ENCODE data around the gene AFG1L. TPM values are rescaled to one million over a fixed set of nuclear protein-coding genes. Genes with fewer than 3 reads are reported as not detected.

AFG1L gene
- total and polyA plus RNA-seq, 2 experiments from 2014 or later: 4.1 to 8.7 TPM

DNA sequence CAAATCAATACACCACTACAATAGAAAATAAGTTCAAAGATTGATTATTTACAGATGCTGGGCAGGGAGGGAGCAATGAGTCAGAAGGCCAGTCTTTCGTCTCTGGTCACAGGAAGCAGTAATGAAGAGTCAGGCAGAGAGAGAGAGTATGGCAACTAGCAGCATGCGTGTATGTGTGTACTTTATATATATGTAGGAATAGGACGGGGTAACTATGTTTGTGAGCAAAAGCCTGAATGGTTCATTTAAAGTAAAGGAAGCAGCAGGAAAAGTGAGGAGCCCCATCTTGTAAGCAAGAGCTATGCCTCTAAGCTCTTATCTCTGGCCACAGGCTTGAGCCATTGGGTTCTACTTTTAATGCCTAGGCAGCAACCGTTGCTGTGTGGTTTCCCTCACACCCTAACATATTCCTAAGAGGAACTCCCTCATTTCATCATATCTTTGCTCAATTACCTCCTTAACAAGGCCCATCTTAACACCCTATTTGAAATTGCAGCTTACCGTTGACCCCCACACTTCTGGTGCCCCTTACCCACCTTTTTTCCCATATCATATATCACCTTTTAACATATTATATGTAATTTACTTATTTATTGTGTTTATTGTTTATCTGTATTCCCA lies 66.6 kb downstream of the AFG1L start (continued):
- TF ChIP-seq, protein P1, sequence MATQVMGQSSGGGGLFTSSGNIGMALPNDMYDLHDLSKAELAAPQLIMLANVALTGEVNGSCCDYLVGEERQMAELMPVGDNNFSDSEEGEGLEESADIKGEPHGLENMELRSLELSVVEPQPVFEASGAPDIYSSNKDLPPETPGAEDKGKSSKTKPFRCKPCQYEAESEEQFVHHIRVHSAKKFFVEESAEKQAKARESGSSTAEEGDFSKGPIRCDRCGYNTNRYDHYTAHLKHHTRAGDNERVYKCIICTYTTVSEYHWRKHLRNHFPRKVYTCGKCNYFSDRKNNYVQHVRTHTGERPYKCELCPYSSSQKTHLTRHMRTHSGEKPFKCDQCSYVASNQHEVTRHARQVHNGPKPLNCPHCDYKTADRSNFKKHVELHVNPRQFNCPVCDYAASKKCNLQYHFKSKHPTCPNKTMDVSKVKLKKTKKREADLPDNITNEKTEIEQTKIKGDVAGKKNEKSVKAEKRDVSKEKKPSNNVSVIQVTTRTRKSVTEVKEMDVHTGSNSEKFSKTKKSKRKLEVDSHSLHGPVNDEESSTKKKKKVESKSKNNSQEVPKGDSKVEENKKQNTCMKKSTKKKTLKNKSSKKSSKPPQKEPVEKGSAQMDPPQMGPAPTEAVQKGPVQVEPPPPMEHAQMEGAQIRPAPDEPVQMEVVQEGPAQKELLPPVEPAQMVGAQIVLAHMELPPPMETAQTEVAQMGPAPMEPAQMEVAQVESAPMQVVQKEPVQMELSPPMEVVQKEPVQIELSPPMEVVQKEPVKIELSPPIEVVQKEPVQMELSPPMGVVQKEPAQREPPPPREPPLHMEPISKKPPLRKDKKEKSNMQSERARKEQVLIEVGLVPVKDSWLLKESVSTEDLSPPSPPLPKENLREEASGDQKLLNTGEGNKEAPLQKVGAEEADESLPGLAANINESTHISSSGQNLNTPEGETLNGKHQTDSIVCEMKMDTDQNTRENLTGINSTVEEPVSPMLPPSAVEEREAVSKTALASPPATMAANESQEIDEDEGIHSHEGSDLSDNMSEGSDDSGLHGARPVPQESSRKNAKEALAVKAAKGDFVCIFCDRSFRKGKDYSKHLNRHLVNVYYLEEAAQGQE (IDR thresholded peaks at IDR 0.05; ENCODE audit: unreplicated experiment): no peak
- TF ChIP-seq, protein P2, sequence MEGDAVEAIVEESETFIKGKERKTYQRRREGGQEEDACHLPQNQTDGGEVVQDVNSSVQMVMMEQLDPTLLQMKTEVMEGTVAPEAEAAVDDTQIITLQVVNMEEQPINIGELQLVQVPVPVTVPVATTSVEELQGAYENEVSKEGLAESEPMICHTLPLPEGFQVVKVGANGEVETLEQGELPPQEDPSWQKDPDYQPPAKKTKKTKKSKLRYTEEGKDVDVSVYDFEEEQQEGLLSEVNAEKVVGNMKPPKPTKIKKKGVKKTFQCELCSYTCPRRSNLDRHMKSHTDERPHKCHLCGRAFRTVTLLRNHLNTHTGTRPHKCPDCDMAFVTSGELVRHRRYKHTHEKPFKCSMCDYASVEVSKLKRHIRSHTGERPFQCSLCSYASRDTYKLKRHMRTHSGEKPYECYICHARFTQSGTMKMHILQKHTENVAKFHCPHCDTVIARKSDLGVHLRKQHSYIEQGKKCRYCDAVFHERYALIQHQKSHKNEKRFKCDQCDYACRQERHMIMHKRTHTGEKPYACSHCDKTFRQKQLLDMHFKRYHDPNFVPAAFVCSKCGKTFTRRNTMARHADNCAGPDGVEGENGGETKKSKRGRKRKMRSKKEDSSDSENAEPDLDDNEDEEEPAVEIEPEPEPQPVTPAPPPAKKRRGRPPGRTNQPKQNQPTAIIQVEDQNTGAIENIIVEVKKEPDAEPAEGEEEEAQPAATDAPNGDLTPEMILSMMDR (conservative IDR thresholded peaks at IDR 0.05; ENCODE audit: low read depth in 2 of 2): no peak

DNA sequence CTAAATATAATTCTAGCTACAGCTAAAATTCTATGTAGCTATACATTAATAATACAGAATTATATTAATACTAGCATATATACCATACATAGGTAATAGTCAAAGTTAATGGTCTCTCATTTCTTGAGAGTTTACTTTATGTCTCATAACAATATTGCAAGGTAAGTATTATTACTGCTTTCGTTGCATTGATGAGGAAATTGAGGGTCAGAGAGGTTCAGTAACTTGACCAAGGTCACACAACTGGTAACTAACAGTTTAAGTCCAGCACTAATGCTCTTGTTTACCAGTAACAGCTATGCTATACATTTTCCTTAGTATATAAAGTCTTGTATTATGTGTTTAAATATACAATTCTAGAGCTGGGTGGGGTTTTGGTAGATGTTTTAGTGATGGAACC lies 67.6 kb downstream of the AFG1L start:
- Mint-ChIP-seq H3K27me3 (ENCODE audit: insufficient read depth, low read depth, poor library complexity) (no peaks in the 10 kb centered on the region), H3K27ac (no peak overlapping the region), H3K4me1 (peaks cover 10% of the 10 kb centered on the region; the same call in 2 of the 3 replicates), H3K9me3 (no peaks in the 10 kb centered on the region), H3K36me3 (ENCODE audit: low read depth) (no peaks in the 10 kb centered on the region), H3K4me3 (no peak overlapping the region)
- Histone ChIP-seq H4K20me1 (replicated peaks; ENCODE audit: insufficient read depth) (no peaks in the 10 kb centered on the region), H3K4me1 (ENCODE audit: insufficient read depth) (0 out of 2 replicates have a peak, but pooled peaks cover 4% of the 10 kb centered on the region), H3K9me2 (ENCODE audit: insufficient read depth) (no peaks in the 10 kb centered on the region), H3K36me3 (ENCODE audit: insufficient read depth) (no peaks in the 10 kb centered on the region), H3F3A (replicated peaks; ENCODE audit: low read depth) (no peaks in the 10 kb centered on the region), H3K4me2 (no peak overlapping the region), H3K79me2 (replicated peaks; ENCODE audit: insufficient read depth) (no peaks in the 10 kb centered on the region), H3K27me3 (ENCODE audit: insufficient read depth) (no peaks in the 10 kb centered on the region), H3K4me3 (no peak overlapping the region), H2AFZ (no peak overlapping the region), H3K27ac (ENCODE audit: low read depth) (no peak overlapping the region)
- ATAC-seq (no peak), DNase-seq (ENCODE audit: low spot score) (no peak)
- TF ChIP-seq POLR2AphosphoS5 (IDR thresholded peaks at IDR 0.05; ENCODE audit: low read depth) (no peak), EZH2phosphoT487 (IDR thresholded peaks at IDR 0.05; ENCODE audit: unreplicated experiment) (no peak), EZH2 (IDR thresholded peaks at IDR 0.05; ENCODE audit: low read depth, unreplicated experiment) (no peak), CREB1 (CRISPR knock-in tag; IDR thresholded peaks at IDR 0.05; ENCODE audit: low read depth) (no peak), ZNF331 (CRISPR knock-in tag; IDR thresholded peaks at IDR 0.05; ENCODE audit: low read depth) (no peak)
- TF ChIP-seq, protein P3, sequence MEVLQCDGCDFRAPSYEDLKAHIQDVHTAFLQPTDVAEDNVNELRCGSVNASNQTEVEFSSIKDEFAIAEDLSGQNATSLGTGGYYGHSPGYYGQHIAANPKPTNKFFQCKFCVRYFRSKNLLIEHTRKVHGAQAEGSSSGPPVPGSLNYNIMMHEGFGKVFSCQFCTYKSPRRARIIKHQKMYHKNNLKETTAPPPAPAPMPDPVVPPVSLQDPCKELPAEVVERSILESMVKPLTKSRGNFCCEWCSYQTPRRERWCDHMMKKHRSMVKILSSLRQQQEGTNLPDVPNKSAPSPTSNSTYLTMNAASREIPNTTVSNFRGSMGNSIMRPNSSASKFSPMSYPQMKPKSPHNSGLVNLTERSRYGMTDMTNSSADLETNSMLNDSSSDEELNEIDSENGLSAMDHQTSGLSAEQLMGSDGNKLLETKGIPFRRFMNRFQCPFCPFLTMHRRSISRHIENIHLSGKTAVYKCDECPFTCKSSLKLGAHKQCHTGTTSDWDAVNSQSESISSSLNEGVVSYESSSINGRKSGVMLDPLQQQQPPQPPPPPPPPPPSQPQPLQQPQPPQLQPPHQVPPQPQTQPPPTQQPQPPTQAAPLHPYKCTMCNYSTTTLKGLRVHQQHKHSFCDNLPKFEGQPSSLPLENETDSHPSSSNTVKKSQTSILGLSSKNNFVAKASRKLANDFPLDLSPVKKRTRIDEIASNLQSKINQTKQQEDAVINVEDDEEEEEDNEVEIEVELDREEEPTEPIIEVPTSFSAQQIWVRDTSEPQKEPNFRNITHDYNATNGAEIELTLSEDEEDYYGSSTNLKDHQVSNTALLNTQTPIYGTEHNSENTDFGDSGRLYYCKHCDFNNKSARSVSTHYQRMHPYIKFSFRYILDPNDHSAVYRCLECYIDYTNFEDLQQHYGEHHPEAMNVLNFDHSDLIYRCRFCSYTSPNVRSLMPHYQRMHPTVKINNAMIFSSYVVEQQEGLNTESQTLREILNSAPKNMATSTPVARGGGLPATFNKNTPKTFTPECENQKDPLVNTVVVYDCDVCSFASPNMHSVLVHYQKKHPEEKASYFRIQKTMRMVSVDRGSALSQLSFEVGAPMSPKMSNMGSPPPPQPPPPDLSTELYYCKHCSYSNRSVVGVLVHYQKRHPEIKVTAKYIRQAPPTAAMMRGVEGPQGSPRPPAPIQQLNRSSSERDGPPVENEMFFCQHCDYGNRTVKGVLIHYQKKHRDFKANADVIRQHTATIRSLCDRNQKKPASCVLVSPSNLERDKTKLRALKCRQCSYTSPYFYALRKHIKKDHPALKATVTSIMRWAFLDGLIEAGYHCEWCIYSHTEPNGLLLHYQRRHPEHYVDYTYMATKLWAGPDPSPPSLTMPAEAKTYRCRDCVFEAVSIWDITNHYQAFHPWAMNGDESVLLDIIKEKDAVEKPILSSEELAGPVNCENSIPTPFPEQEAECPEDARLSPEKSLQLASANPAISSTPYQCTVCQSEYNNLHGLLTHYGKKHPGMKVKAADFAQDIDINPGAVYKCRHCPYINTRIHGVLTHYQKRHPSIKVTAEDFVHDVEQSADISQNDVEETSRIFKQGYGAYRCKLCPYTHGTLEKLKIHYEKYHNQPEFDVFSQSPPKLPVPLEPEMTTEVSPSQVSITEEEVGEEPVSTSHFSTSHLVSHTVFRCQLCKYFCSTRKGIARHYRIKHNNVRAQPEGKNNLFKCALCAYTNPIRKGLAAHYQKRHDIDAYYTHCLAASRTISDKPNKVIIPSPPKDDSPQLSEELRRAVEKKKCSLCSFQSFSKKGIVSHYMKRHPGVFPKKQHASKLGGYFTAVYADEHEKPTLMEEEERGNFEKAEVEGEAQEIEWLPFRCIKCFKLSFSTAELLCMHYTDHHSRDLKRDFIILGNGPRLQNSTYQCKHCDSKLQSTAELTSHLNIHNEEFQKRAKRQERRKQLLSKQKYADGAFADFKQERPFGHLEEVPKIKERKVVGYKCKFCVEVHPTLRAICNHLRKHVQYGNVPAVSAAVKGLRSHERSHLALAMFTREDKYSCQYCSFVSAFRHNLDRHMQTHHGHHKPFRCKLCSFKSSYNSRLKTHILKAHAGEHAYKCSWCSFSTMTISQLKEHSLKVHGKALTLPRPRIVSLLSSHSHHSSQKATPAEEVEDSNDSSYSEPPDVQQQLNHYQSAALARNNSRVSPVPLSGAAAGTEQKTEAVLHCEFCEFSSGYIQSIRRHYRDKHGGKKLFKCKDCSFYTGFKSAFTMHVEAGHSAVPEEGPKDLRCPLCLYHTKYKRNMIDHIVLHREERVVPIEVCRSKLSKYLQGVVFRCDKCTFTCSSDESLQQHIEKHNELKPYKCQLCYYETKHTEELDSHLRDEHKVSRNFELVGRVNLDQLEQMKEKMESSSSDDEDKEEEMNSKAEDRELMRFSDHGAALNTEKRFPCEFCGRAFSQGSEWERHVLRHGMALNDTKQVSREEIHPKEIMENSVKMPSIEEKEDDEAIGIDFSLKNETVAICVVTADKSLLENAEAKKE (CRISPR knock-in tag; IDR thresholded peaks at IDR 0.05): no peak
- TF ChIP-seq, protein P4, sequence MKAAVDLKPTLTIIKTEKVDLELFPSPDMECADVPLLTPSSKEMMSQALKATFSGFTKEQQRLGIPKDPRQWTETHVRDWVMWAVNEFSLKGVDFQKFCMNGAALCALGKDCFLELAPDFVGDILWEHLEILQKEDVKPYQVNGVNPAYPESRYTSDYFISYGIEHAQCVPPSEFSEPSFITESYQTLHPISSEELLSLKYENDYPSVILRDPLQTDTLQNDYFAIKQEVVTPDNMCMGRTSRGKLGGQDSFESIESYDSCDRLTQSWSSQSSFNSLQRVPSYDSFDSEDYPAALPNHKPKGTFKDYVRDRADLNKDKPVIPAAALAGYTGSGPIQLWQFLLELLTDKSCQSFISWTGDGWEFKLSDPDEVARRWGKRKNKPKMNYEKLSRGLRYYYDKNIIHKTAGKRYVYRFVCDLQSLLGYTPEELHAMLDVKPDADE (IDR thresholded peaks at IDR 0.05): no peak
- TF ChIP-seq, protein P2 (conservative IDR thresholded peaks at IDR 0.05; ENCODE audit: low read depth in 2 of 2): no peak

Data from GM23338 (cell line).